ENCODE results near the gene DLGAP4.

DLGAP4 gene

GRCh38 chr20:36466089-36466488 is 159.9 kb downstream of the DLGAP4 start:
- TF ChIP-seq ZNF565 (CRISPR knock-in tag; conservative IDR thresholded peaks at IDR 0.05; ENCODE audit: low read depth) (no peak), CREB5 (CRISPR knock-in tag; IDR thresholded peaks at IDR 0.05; ENCODE audit: low read depth) (no peak), ZNF70 (CRISPR knock-in tag; IDR thresholded peaks at IDR 0.05) (no peak), ARNTL (CRISPR knock-in tag; IDR thresholded peaks at IDR 0.05; ENCODE audit: borderline replicate concordance, low read depth) (no peak), PPARA (CRISPR knock-in tag; IDR thresholded peaks at IDR 0.05; ENCODE audit: borderline replicate concordance) (no peak), ZFP3 (CRISPR knock-in tag; IDR thresholded peaks at IDR 0.05) (no peak), GLIS3 (CRISPR knock-in tag; IDR thresholded peaks at IDR 0.05) (no peak), ZC3H10 (CRISPR knock-in tag; IDR thresholded peaks at IDR 0.05) (no peak), CSRNP3 (CRISPR knock-in tag; IDR thresholded peaks at IDR 0.05) (no peak), ZFP30 (CRISPR knock-in tag; IDR thresholded peaks at IDR 0.05) (no peak), ISL1 (CRISPR knock-in tag; IDR thresholded peaks at IDR 0.05) (no peak), TSHZ2 (CRISPR knock-in tag; IDR thresholded peaks at IDR 0.05) (no peak), POU6F1 (CRISPR knock-in tag; IDR thresholded peaks at IDR 0.05; ENCODE audit: borderline replicate concordance, low read depth) (no peak), TCF4 (CRISPR knock-in tag; IDR thresholded peaks at IDR 0.05; ENCODE audit: borderline replicate concordance) (no peak), ZNF8 (CRISPR knock-in tag; IDR thresholded peaks at IDR 0.05) (no peak), SNAI2 (CRISPR knock-in tag; IDR thresholded peaks at IDR 0.05) (no peak), BACH2 (CRISPR knock-in tag; IDR thresholded peaks at IDR 0.05; ENCODE audit: borderline replicate concordance) (no peak)
- no peak for ATAC-seq

- no peak for ATAC-seq
- TF ChIP-seq TSHZ2 (CRISPR knock-in tag; IDR thresholded peaks at IDR 0.05), result no peak
- TF ChIP-seq SNAI2 (CRISPR knock-in tag; IDR thresholded peaks at IDR 0.05), result peak; percentile 45; the same call in 1 of the 2 replicates
Observed at GRCh38 chr20:36467076-36467999, 161.2 kb downstream of the DLGAP4 start.

All from SK-N-SH treated with all-trans-retinoic acid at 6 μM for 48 hours (cell line).